ENCODE results near the gene LITAFD.
"Not testable (repeated sequence)": the region's sequence is repeated elsewhere in the genome, so short reads cannot be mapped to it uniquely, and the experiment has no call there.

Gene LITAFD

DNA sequence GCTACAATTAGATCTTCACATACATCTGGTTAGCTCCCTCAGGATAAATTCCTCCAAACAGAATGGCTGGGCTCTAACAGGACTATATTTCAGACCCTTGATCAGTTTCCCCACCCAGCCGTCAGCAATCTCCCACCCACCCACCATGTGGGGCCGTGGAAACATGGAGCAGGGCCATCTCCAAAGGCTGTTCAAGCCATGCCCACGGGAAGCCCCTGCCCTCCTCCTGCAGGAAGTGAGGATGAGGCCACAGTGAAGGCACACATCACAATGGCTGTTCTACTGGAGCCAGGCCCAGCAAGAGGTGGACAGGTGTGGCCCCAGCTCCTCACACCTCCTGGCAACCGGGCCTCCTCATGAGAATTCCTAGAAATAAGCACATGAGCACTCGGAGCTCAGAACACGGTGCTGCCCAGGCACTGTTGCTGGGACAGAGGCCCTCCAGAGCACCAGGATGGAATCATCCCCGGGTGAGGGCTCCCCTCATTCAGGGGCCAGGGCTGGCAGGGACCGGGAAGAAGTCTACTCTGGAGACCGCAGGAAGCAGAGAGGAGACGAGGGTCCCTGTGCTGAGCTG is at the start of gene LITAFD:
LITAFD (plus strand) TSS at position 311 of the 577 bp plus-strand sequence. CDS start 2,005 bp downstream, outside the sequence.
- DNase-seq: no peak

DNA sequence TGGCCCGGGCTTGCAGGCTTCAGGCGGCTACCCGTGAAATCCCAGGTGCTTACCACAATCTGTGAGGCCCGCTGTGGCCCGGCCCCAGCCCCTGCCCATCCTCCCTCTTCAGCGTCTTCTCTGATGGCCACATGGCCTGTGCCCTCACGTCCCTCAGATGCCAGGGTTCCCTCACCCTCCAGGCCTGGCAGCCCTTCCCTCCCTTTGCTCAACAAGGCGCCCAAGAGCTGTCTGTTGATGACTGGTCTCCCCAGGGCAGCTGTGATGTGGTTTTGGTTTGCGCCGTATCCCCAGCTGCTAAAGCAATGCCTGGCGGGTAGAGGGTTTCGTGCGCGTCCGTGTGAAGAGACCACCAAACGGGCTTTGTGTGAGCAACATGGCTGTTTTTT is 49.4 kb upstream of the LITAFD start:
- no peak for DNase-seq

DNA sequence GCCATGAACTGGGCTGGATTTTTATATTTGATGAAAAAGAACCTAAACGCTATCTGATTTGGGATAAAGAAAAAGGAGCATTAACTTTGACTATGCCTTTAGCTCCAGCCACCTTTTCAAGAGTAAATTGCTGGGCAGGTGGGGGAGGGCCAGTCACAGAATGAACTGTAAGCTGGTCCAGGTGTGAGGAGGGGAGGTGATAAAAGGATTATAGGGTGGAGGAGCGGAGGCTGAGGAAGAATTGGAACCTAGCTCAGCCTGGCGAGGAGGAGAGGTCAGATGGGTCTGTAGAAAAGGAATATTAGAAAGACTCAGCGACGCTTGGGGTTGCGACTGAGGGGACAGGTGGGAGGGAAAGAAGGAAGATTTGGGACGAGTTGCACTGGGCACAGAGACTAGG is 45.4 kb upstream of the LITAFD start:
- not testable (repeated sequence) for DNase-seq

- not testable (repeated sequence) for DNase-seq
Measured at GRCh38 chr16:8837594-8837993, 44.6 kb upstream of the LITAFD start.

- not testable (repeated sequence) for DNase-seq
Measured at GRCh38 chr16:8842016-8842415, 40.1 kb upstream of the LITAFD start.

DNA sequence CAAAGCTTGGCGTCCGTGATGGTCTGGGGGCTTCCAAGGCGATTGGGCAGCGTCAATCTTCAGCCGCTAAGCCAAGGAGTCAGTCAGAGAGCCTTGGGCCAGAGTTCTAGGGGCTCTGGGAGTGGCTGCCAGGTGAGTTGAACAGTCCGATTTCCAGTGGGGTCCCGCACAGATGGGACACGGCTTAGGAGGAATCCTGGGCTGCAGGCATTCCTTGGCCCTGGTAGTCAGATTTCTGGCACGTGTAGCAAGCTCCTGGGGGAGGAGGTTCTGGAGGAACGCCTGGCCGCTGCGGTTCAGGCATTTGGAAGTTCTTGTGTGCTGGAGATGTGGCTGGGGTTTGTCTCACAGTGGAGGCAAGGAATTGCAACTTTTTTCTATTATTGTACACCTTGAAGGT is 38.9 kb upstream of the LITAFD start:
- DNase-seq: not testable (repeated sequence)

DNA sequence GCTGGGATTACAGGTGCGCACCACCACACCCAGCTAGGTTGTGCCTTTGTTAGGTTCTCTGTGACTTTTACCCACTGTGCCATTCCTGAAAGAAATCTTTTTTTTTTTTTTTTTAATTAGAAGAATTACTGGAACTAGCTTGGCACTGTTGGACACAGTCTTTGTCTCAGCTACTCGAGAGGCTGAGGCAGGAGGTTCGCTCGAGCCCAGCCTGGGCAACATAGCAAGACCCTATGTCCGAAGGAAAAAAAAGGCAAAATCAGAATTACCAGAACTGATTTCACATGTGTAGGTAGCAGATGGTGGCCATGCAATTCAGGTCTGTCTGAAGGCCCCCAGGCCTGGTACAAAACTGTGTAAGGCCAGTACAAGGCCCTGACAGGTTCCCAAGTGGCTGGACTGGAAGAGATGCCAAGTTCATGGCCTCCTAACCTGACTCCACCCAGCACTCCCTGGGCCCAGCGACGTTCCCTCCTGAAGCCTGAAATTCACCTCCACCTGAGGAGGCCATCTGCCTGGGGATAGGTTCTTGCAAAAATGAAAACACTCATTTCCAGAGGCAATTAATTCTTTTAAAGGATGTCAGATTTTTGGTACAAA is 36.4 kb upstream of the LITAFD start:
- no peak for DNase-seq

DNA sequence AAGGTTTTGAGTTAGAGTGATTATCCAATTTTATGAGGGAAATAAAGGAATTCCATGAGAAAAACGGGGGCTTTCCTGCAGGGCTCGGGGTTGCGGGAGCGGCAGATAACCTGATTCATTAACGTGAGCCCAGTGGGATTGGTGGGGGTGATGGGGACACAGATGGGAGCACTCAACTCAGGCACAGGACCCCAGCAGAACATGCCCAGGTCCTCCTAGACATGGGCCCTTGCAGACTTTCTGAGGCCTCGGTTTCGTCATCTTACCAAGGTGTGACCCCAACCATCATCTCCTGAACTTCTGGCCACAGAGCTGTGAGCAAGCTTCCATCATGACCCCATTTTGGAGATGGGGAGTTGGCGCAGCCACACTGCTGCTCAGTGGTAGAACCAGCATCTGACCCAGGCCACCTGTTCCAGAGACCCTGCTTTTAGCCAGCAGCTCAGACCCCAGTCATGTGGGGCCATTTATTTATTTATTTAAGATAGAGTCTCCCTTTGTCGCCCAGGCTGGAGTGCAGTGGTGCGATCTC is 35.7 kb upstream of the LITAFD start:
- no peak for DNase-seq

GRCh38 chr16:8847145-8847544 is 35.0 kb upstream of the LITAFD start:
- DNase-seq: no peak

- no peak for DNase-seq
Measured at GRCh38 chr16:8847623-8848022, 34.5 kb upstream of the LITAFD start.

GRCh38 chr16:8848231-8848938 is 33.8 kb upstream of the LITAFD start:
- no peak for DNase-seq

DNA sequence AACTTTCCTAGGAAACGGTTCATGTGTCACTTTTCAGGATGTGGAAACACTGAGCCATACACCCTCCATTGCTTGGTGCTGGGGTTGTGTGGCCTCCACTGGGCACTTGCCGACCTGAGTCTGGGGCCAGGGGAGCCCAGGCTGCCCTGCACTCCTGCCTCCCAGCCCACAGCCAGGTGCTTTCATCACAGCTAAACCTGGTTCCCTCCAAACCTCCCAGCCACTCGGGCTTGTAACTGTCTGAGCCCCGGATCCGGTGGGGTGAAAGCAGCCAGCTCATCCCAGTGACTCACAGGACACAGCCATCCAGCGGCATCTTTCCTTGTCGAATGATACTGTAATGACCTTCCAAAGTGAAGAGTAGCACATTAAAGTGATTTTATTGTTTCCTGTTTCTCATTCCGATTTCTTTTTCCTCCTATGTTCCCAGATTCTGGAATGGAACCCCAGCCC is 33.2 kb upstream of the LITAFD start:
- DNase-seq: peak in 1 of 51 donors; percentile 18

- no peak for DNase-seq
Measured at GRCh38 chr16:8849411-8850011, 32.6 kb upstream of the LITAFD start.

DNA sequence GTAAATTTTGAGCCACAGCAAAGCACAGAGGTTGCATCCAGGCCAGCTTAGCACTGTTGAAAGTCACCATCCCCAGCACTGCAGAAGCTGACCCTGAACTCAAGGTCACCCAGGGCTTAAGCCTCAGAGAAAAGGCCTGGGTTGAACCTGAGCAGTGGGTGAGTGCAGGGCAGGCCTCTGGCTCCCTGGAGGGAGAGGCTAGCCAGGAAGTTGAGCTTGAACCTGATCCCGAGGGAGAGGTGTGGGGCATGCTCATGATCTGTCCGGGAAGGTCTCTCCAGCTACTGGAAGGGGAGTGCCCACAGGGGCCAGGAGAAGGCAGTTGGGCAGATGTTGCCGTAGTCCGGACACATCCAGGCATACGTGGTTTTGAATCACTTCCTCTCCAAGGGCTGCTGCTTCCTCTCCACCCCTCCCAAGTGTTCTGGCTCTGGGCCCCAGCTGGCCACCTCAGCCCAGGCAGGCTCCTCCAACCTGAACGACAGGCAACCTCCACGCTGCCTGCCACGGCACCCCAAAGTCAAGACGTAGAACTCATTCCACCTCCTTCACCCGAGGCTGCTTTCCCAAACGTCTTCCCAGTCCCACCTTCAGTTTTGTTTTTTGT is 31.8 kb upstream of the LITAFD start:
- no peak for DNase-seq

DNA sequence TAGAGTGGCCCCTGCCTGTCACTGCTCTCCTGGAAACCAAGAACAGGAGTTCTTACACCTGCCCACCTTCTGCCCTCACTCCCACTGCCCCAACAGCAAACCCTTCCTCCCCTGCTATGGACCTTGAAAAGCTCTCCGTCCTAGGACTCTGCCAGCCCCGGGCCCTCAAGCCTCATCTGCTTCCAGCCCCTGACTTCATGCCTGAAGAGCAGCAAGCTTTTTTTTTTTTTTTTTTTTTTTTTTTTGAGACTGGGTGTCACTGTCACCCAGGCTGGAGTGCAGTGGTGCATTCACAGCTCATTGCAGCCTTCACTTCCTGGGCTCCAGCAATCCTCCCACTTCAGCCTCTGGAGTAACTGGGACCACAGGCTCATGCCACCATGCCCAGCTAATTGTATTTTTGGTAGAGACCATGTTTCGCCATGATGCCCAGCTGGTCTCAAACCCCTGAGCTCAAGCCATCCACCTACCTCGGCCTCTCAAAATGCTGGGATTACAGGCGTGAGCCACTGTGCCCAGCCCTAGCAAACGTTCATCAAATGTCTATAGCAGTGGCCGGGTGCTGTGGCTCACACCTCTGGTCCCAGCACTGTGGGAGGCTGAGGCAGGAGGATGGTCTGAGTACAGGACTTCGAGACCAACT is 30.3 kb upstream of the LITAFD start:
- no peak for DNase-seq

GRCh38 chr16:8852534-8852933 is 29.6 kb upstream of the LITAFD start:
- peak in 1 of 51 donors; percentile 21 for DNase-seq

DNA sequence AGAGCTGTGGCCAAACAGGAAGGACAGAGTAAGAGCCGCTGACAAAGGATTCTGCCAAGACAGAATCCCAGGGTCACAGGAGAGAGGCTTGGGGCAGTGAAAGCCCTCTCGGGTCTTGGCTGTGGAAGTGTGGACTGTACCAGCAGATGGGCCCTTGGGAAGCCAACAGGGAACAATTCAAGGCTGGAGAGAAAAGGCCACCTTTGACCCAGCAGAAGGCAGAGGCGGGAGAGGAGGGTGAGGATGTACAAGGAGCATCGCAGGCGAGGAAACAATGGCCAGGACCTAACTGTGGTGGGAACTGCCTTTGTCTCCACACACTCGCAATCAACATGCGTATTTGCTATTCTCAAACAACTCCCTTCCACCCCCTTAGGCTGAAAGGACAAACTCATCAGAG is 29.0 kb upstream of the LITAFD start:
- no peak for DNase-seq

- no peak for DNase-seq
Measured at GRCh38 chr16:8853611-8854010, 28.5 kb upstream of the LITAFD start.

DNA sequence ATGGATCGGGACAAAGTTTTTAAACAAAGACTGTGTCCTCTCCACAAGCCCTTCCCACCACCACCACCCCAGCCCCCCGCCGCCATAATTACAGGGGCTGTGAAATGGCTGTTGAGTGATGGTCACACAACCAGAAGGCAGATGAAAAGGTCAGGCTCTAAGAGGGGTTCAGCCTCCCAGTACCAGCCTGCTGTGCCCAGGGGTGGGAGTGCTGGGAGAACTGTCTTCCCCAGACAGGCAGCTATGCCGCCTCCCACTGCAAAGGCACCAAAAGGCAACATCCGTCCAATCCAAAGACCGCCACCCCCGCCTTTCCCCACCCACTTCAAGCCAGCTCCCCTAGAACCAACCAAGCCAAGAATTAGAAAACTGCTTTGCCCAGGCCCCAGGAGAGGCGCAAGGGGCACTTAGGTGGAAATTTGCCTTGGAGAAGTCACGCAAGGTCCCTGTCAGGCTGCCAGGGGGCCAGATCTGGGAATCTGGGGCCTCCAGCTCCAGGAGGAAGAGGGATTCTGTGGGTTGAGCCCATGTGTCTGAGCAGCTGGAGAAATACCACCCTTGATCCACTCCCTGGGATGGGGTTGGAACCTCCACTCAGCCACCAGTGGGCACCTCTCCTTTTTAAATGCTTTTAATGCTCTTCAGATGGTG is 27.7 kb upstream of the LITAFD start:
- no peak for DNase-seq

DNA sequence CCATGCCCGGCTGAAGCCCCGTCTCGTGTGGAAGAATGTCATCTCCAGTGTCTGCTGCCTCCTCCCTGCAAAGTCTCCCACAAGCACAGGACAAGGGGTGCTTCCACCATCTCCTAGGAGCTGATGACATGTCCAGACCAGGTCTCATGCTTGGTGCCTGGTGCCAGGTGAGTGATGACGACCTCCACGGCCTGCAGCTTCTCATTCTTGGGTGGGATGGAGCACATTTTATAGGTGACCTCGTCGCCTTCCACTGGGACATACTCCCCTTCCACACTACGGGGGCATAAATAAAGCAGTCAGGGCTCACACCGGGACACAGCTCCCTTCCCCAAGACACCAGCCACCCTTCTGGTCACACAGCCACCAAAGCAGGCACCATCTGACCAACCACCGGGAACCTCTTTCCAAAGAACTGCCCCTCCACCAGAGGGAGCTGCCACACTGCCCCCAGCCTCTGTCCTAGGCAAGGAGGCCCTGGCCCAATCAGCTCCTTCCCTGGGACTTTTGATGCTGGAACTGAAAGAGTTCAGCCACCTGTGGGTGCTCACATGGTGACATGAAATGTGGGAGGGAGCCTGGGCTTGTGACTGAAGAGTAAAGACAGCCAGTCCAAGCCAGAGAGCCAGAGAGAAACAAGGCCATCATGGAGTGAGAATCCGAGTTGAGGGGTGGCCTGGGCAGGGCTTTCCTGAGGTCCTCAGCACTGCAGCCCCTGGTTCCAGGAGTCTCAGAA is 26.9 kb upstream of the LITAFD start:
- no peak for DNase-seq

Data from hypothalamus (tissue), 51 donors.